HG02938 (cell line): ENCODE results near the gene UNC5C.

ENCODE experiments used
- ATAC-seq: cut with Tn5 transposase; IDR thresholded peaks from one replicate; pipeline ENCODE4 v1.9.1; 2021; ENCODE audit warnings: mild to moderate bottlenecking, moderate library complexity; ENCODE audit not compliant: unreplicated experiment

Gene UNC5C

DNA sequence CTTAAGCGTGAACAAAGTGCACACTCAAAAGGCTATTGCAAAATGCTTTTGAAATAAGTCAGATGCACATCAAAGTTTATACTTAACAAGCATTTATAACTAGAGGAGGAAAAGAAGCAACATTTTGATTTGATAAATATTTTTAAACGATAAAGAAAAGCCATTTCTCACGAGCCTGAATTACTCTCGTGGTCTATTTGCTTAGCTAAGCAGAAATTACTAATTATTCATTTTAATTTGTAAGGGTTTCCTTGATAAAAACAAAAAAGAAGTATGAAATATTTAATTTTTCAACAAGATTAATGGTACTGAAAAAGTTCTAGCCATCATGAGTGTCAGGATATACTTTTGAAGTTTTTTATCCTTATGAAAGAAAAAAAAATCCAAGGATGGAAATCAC, 78.2 kb downstream of the UNC5C start:
- no peak for ATAC-seq

DNA sequence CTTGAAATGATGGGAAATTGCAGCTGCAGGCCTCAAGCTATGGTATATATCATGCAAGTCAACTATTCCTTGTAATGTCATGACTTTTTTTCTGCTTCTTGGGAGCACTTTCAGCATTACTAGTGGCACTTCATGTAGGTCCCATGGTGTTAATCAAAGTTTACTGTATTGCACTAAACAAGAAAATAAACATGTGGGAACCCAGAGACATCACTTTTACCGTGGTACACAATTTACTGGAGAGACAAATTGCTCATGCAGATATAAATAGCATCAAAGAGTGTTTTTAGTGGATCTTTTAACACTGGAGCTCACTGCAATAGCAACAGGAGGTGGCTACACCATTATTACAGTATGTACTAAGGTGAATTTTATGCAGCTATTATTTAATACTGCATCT, 79.2 kb downstream of the UNC5C start:
- ATAC-seq, result no peak

DNA sequence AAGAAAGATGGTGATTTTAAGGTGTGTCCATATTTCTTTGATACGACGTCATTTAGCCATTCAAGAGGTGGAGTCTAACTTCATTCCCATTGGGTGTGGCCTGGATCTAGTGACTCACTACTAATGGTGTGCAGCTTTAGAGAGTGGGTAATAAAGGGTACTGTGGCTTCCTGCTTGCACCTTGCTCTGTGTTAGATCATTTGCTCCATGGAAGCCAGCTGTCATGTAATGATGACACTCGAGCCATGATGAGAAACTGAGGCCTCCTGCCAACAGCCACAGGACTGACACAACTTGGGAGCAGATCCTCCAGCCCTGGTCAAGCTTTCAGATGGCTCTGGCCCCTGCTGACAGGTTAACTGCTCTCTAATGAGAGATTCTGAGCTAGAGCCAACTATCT, 82.0 kb downstream of the UNC5C start:
- ATAC-seq, result no peak

DNA sequence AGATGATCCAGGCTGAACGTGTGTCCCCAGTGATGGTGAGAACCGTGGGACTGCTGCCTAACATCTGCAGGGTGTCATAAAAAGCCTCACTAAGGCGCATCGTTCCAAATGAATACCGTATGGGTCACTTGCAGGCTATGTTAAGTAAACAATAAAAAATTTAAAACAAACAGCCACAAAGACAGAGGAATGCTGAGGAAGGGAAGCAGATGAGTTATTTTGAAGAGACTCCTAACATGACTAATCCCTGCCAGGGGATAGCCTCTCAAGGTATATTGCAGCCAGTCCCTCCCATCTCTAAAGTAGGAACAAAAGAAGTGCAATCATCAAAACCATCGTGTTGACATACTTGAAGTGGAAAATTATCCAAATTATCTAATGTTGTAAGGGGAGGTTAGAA, 83.8 kb downstream of the UNC5C start:
- no peak for ATAC-seq

DNA sequence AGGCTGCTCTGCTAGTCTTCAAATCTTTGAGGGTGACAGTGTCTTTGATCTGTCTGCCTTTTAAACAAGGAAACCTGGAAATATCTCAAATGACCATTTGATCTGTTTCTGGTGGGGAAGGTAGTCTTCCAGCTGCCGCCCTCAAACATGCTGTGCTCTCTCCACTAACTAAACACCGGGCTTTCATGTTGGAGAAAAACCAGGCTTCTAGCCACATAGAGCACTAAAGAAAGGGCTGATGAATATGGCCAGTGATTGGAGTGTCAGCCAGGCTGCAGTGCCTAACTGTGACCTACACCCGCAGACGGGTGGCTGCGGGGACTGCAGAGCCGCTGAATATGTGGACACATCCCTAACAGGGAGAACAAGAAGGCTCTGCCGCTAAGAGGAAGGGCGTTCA, 85.9 kb downstream of the UNC5C start:
- ATAC-seq, result no peak

DNA sequence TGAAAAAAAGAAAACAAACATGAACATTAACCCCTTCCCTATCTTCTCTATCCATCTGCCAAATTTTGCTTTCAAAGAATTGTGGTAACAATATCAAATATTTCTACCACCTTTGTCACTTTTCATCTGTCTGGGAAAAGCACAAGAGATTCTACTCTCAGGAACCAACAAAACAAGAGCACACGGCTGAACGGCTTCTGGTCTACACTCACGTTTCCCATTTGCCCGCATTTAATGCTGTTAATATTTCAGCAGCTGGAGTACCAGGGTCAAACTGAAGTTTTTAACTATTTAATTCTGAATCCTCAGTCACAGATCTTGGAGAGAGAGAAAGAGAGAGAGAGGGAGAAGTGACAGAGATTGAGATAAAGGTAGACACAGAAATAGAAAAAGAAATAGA, 91.4 kb downstream of the UNC5C start:
- ATAC-seq, result no peak

DNA sequence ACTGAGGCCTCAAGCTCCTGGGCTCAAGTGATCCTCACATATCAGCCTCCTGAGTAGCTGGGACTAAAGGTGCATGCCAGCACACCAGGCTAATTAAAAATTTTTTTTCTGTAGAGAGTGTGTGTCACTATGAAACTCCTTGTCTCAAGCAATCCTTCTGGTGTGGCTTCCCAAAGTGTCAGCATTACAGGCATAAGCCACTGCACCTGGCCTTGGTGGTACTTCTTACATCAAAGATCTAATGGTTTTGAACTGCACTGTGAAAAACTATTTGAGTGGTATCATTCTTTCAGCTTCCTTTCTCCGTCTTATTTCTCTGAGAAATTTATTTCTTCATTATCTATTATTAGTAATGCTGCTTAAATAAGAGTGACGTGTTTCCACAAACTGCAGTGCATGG, 98.5 kb downstream of the UNC5C start:
- ATAC-seq, result no peak

DNA sequence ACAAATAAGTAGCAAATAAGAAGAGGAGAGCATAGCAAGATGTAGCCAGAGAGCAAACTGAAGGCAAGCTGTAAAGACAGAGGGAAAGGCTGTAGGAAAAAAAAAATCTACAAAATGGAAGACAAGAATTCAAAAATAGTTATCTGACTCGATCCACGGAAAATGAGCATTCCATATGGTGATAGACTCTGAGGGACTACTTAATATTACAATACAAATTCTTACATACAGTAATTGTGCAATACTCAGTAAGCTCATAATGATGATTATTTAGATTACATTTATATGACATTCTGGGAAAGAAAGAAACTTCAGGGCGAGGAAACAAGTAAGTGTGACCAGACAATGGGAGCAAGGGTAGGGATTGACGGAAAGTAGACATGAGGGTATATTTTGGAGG, 102.6 kb downstream of the UNC5C start:
- no peak for ATAC-seq

DNA sequence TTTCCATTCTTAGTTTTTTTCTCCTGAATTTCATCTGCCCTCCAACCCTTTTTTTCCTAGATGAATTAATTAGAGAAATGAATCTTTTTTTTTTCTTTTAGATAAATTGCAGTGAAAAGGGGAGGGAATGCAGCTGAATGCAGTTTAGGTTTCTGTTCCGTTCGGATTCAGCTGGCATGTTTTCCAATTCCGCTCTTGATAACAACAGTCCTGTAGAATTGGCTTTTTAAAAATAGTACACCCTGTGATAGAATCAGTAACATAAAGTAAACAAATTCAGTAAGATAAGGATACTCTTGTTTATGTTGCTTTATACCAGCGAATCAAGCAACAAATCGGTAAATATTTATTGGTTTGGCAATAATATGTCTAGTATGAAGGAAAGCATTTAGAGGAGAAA, 103.5 kb downstream of the UNC5C start:
- no peak for ATAC-seq

DNA sequence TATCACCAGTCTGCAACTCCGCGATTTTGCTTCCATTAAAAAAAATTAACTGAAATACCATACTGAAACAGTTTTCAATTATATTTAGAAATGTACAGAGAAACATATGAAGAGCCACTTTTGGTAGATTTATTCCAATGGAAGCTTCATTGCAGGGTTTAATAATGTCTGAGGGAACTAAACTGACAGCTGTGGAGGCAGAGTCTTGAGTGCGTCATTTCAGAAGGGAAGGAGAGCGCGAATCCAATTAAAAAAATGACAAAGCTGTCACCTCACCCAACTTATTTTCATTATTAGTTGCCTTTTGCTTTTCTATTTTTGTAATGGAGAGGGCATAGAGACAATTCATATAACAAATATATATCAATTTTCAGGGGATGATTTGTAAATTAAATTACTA, 104.0 kb downstream of the UNC5C start:
- no peak for ATAC-seq

DNA sequence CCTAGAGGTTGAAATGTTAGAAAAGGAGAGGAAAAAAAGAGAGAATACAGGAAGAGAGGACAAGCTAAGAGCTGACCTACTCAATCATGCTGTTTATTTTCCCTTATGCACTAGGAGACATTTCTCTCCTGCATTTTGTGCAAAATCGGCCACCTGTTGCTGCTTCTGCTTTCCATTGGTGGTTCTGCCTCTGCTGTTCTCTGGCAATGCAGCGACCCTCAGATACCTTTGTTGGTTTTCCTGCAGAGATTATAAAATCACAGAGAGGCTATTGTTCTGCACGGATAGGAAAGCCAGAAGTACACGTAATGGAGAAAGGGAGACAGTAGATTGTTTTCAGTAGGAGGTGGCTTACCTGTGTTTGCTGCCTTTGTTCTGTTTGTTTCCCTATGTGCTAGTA, 108.9 kb downstream of the UNC5C start:
- no peak for ATAC-seq

DNA sequence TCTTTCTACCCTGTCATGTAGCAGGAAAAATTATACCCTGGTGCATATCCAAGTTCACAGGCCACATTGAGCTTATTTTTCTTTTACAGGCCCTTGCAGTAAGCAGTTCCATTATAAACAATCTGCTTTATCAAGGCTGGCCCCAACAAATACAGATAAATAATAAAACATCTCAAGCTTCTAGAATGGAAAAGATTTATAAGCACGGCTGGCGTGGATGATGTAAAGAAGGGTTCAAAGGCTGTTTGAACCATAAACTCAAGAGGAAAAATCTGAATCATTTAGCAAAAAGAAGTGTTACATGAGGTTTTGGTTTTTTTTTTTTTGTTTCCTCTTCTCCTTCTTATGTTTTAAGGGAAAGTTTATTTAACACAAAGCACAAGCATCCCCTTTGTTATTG, 109.7 kb downstream of the UNC5C start:
- ATAC-seq, result no peak

DNA sequence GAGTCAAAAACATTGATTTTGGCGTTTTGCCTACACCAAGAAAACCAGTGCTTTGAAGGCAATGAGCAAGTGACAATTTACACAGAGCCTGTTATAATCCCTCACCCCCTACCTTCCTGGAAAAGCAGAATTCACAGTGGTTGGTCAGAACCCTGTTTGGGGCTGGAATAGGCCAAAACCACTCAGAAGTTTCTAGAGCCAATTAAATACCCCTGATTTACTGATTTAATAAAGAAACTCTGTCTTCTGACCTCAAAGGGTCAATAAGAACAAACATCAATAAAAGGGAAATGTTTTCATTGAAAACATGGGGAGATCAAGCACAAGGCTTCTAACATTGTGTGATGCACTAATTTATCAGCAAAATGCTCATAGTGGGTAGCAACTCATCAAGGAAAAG, 116.3 kb downstream of the UNC5C start:
- no peak for ATAC-seq

DNA sequence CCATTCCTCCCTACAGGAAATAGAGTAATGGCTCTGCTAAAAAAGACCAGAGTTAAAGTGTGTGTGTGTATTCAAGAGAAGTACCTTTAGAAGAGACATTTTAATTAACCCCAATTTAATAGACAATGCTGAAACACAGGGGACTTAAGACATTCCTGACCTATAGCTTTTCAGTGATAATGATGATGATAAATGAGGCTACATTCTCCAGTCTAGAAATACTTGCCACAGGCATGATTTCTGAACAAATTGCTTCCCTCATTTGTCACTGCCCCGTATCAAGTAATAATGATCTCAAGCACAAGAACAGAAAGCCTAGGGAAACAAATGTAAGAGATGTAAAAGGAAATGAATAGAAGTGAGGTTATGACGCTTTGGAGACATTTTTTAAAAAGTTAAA, 117.1 kb downstream of the UNC5C start:
- no peak for ATAC-seq

DNA sequence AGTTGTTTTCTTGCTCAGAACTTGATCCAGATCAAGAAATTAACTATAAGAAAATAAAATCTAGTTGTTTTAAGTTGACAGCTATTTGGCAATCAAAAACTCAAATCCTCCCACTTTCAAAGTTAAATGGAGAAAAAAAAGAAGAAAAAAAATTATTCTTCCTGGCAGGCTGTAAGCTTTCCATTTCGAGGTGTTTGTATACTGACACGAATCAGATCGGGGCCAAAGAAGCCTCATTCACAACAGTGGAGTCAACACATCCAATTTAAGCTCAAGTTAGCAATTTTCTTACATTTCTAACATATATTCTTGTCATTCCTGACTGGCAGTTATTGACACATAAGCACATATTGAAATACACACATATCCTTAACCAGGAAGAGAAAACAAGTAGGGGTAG, 119.4 kb downstream of the UNC5C start:
- ATAC-seq, result no peak

DNA sequence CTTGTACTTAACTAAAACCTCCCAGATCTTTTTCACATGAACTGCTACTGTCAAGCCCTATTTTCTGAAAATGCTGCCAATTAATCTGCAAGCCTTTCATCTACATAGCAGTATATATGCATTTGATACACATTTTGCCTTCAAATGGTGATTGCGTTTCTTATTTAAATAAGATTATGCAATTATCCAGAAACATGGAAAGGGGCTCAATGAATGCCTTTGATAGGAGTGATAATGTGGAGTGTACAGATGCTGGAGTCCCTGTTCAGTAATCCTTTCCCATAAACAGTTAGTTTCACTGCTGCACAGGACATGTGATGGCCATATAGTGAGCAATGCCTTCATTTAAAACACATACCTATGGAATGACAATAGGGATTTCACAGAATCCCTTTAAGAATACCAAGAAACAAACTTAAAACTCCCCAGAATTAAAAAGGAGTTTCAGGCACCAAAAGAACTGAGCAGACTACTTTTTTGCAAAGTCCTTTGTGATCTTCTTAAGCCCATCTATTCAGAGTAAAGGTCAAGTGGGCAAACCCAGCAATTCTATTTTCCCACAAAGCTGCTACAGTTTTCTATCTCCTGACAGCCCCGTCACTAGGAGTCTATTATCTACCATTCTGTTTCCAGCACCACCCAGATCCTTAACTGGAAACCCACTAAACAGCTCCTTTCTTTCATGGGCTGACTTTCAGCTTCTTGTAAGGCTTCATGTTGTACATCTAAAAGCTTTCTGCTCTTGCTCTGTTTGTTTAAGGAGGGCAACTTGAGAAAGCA, 120.3 kb downstream of the UNC5C start:
- ATAC-seq, result no peak

DNA sequence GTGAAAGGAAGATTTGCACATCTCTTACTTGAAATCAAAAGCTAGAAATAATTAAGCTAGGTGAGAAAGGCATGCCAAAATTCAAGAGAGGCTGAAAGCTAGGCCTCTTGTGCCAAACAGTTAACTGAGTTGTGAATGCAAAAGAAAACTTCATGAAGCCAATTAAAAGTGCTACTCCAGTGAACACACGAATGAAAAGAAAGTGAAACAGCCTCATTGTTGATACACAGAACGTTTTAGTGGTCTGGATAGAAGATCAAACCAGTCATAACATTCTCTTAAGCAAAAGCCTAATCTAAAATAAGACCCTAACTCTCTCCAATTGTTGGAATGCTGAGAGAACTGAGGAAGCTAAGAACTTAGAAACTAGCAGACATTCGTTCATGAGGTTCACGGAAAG, 122.3 kb downstream of the UNC5C start:
- no peak for ATAC-seq

DNA sequence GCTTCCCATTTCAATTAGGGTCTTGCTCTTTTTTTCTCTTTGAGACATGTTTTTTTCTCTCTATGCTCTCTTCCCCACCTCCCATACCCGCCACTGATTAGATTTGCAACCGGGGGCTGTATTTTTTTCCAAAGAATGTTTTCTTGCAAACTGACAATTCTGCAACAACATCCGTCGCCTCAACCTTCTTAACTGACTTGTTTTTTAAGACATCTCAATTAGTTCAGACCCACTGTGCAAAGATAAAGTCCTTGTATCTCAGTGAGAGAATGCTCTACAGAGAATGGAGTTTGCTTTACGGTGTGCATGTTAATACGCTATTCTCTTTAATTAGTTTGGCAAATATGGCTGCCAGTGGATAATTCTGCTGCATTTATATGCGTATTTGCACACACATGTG, 126.3 kb downstream of the UNC5C start:
- ATAC-seq, result no peak

DNA sequence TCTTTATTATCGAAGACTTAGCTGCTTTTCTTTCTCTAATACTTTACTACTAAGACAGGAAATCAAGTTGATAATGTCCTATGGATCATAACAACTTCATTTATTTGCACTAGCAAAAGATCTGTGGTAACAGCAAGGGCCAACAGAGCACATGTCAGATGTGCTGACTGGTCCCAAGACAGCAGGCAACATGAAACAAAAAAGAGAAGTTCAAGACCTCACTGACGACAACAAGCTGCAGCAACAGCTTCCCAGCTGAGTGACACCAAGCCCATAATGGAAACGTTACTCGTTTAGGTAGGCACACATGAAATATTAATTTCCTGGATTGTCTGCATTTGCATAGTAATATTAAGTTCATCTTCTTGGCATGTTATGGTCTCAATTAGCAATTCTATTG, 126.9 kb downstream of the UNC5C start:
- no peak for ATAC-seq

DNA sequence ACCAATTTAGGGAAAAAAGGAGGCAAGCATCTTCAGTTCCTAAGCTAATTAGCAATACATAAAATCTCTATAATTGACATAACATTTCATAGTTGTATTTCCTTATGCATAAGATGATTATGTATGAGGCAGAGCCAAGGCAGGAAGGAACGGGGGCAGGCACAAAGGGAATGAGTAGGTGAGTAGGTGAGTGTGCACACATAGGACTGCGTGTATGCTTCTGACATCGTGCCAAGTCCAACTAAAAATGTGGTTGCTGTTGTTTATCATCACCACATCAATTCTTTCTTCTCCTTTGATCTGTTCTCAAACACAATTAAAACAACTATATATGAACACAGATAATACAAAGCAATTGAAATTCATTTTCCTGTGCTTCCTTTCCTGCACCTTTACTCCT, 131.2 kb downstream of the UNC5C start:
- ATAC-seq, result no peak

DNA sequence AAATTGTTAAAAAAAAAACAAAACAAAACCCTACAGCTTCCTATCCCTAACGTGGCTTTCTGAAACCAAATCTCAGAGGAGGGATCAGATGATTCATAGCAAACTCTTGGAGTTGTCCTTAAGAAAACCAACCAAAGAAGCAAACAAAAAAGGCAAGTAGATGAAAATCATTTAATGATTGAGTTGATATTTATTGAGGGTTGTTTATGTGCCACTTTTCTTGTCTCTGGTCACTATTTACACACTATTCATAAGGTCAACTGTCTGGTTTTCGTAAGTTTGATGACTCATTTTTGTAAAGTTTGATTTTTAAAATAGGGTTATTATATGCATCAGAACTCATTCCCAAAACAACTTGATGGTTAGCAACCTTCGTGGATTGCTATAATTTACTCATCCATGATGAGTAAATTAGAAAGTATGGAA, 133.4 kb downstream of the UNC5C start:
- no peak for ATAC-seq

DNA sequence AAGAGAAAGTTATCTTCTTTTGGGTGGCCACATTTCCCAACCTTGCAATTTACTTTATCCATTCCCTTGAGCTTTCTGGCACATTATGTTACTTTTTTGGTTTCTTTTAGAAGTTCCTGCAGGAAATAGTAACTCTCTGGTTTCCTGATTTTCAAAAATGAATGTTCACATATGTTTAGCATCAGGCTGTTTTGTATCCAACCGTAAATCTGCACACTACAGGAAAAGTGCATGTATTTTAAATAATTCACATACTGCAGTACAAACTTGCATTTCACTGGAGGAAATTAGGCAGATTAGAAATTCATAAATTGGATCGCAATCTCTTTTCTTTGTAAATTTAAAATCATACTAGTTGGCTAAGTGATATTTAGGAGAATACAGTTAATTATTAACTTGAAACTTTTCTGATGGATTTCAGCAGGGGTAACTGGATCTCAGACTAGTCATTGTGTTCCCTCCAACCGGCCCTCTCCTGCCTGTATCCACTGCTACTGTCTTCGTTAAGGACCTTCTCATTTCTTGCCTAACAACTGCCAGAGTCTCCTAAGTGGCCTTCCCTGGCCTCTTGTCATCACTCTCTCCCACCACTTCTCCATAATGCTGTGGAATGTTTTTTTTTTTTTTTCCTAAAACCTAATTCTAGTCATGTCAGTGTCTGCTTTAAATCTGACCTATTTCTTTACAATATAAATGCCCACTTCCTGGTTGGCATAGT, 137.2 kb downstream of the UNC5C start:
- no peak for ATAC-seq
